T-helper 2 cell treated with Interferon-gamma antibody and Interleukin-4, amounts not matched to agents 5 μg/mL and 100 μg/mL, for 36 hours (primary cell): Measurements from ENCODE around the gene COL21A1.

Source experiments
- DNase-seq: peaks from one replicate; pipeline ENCODE4 v3.0.0; 2021; ENCODE audit warnings: low spot score
- H3K27ac Mint-ChIP-seq: one replicate; pipeline ENCODE4 v1.8.0; 2021; ENCODE audit warnings: mild to moderate bottlenecking, mixed read lengths
- H3K27me3 Mint-ChIP-seq: one replicate; pipeline ENCODE4 v1.8.0; 2021; ENCODE audit warnings: low read depth, mixed read lengths
- H3K36me3 Mint-ChIP-seq: one replicate; pipeline ENCODE4 v1.8.0; 2021; ENCODE audit warnings: low read depth, mixed read lengths
- H3K4me1 Mint-ChIP-seq: one replicate; pipeline ENCODE4 v1.8.0; 2021; ENCODE audit warnings: low read depth, mixed read lengths
- H3K4me3 Mint-ChIP-seq: one replicate; pipeline ENCODE4 v1.8.0; 2022; ENCODE audit warnings: mild to moderate bottlenecking, moderate library complexity, mixed read lengths
- H3K9me3 Mint-ChIP-seq: one replicate; pipeline ENCODE4 v1.8.0; 2021; ENCODE audit warnings: mixed read lengths

The COL21A1 gene

DNA sequence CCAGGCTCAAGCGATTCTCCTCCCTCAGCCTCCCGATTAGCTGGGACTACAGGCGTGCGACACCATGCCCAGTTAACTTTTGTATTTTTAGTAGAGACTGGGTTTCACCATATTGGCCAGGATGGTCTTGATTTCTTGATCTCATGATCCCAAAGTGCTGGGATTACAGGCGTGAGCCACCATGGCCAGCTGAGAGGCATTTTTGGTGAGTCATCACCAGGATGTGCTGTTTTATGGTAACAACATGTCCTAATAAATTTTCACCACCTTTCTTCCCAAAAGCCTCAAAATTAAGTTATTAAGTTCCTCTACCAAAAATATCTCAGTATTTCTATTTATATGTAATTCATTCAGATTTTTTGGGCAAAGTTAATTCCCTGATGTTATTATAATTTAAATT lies 53.5 kb downstream of the COL21A1 start:
- no peak for DNase-seq
- H3K27me3 Mint-ChIP-seq: no peaks in the 10 kb centered on the region
- no peaks in the 10 kb centered on the region for H3K4me1 Mint-ChIP-seq
- H3K9me3 Mint-ChIP-seq: peaks cover 22% of the 10 kb centered on the region
- no peak overlapping the region for H3K4me3 Mint-ChIP-seq
- no peaks in the 10 kb centered on the region for H3K36me3 Mint-ChIP-seq
- H3K27ac Mint-ChIP-seq: no peak overlapping the region

DNA sequence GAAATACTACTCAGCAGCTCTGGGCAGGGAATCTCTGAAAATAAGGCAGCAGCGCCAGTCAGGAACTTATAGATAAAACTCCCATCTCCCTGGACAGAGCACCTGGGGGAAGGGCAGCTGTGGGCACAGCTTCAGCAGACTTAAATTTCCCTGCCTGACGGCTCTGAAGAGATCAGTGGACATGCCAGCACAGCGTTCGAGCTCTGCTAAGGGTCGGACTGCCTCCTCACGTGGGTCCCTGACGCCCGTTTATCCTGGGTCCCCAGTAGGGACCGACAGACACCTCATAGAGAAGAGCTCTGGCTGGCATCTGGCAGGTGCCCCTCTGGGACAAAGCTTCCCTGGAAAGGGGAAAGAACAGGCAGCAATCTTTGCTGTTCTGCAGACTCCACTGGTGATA lies 59.0 kb downstream of the COL21A1 start:
- no peak overlapping the region for H3K4me3 Mint-ChIP-seq
- H3K9me3 Mint-ChIP-seq: peaks cover 16% of the 10 kb centered on the region
- H3K36me3 Mint-ChIP-seq: no peaks in the 10 kb centered on the region
- no peak for DNase-seq
- no peak overlapping the region for H3K27ac Mint-ChIP-seq
- H3K27me3 Mint-ChIP-seq: no peaks in the 10 kb centered on the region
- no peaks in the 10 kb centered on the region for H3K4me1 Mint-ChIP-seq

GRCh38 chr6:56187686-56188085 lies 59.7 kb downstream of the COL21A1 start:
- no peak overlapping the region for H3K4me3 Mint-ChIP-seq
- DNase-seq: no peak
- no peaks in the 10 kb centered on the region for H3K36me3 Mint-ChIP-seq
- H3K4me1 Mint-ChIP-seq: no peaks in the 10 kb centered on the region
- peaks cover 17% of the 10 kb centered on the region for H3K9me3 Mint-ChIP-seq
- no peaks in the 10 kb centered on the region for H3K27me3 Mint-ChIP-seq
- no peak overlapping the region for H3K27ac Mint-ChIP-seq

DNA sequence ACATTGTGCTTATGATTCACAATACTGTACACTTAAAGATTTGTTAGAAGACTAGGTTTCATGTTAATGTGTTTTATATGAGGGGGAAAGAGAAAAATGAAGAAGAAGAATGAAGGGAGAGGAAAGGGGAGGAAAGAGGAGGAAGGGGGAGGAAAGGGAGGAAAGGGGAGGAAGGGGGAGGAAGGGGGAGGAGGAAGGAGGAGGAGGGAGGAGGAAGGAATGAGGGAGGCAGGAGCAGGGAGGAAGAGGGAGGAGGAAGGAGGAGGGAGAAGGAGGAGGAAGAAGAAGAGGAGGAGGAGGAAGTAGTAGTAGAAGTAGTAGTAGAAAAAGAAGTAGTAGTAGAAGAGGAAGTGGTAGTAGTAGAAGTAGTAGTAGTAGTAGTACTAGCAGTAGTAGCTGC lies 70.6 kb downstream of the COL21A1 start:
- H3K4me3 Mint-ChIP-seq: no peak overlapping the region
- H3K9me3 Mint-ChIP-seq: peaks cover 52% of the 10 kb centered on the region
- no peaks in the 10 kb centered on the region for H3K4me1 Mint-ChIP-seq
- H3K27ac Mint-ChIP-seq: no peak overlapping the region
- no peak for DNase-seq
- no peaks in the 10 kb centered on the region for H3K27me3 Mint-ChIP-seq
- H3K36me3 Mint-ChIP-seq: no peaks in the 10 kb centered on the region

- Mint-ChIP-seq H3K9me3 (peaks cover 55% of the 10 kb centered on the region), H3K4me3 (no peak overlapping the region), H3K27ac (no peak overlapping the region), H3K27me3 (no peaks in the 10 kb centered on the region), H3K36me3 (no peaks in the 10 kb centered on the region), H3K4me1 (no peaks in the 10 kb centered on the region)
- DNase-seq: no peak
Observed at GRCh38 chr6:56173228-56173627, 74.2 kb downstream of the COL21A1 start.

DNA sequence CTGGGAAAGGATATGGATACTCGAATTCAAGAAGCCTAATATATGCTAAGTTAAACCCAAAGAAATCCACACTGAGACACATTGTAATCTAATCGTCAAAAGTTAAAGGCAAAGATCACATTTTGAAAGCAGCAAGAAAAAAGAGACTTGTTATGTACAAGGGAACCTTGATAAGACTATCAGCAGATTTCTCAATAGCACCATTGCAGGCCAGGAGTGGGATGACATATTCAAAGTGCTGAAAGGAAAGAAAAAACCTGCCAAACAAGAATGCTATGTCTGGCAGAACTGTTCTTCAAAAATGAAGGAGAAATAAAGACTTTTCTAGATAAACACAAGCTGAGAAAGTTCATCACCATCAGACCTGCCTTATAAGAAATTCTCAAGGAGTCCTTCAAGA lies 75.2 kb downstream of the COL21A1 start:
- Mint-ChIP-seq H3K27ac (no peak overlapping the region), H3K4me3 (no peak overlapping the region), H3K4me1 (no peaks in the 10 kb centered on the region), H3K9me3 (peaks cover 55% of the 10 kb centered on the region), H3K27me3 (no peaks in the 10 kb centered on the region), H3K36me3 (no peaks in the 10 kb centered on the region)
- no peak for DNase-seq

DNA sequence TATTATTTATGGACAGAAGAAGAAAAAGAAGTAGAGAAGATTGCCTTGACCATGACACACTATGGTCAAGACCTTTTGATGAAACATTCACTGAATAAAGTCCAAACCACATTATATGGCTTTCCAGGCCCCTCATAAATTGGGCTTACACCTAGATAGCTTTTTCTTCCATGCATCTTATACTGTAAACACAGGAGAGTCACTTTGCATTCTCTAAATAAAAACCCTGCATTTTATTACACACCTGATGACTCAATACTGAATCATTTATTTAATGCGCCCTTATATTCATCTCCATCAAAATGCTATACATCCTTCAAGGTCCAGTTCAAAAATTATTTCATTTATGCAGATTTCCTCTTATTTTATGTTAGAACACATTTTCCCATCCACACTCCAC lies 78.0 kb downstream of the COL21A1 start:
- Mint-ChIP-seq H3K27ac (no peak overlapping the region), H3K9me3 (peaks cover 33% of the 10 kb centered on the region), H3K4me3 (no peak overlapping the region), H3K27me3 (no peaks in the 10 kb centered on the region), H3K4me1 (no peaks in the 10 kb centered on the region), H3K36me3 (no peaks in the 10 kb centered on the region)
- DNase-seq: no peak

GRCh38 chr6:56168596-56168995 lies 78.8 kb downstream of the COL21A1 start:
- no peaks in the 10 kb centered on the region for H3K4me1 Mint-ChIP-seq
- H3K36me3 Mint-ChIP-seq: no peaks in the 10 kb centered on the region
- H3K4me3 Mint-ChIP-seq: no peak overlapping the region
- no peaks in the 10 kb centered on the region for H3K27me3 Mint-ChIP-seq
- no peak overlapping the region for H3K27ac Mint-ChIP-seq
- H3K9me3 Mint-ChIP-seq: peaks cover 27% of the 10 kb centered on the region
- DNase-seq: no peak

GRCh38 chr6:56162081-56162480 lies 85.3 kb downstream of the COL21A1 start:
- no peak overlapping the region for H3K4me3 Mint-ChIP-seq
- H3K27ac Mint-ChIP-seq: no peak overlapping the region
- H3K27me3 Mint-ChIP-seq: no peaks in the 10 kb centered on the region
- no peaks in the 10 kb centered on the region for H3K36me3 Mint-ChIP-seq
- peaks cover 7% of the 10 kb centered on the region for H3K9me3 Mint-ChIP-seq
- DNase-seq: no peak
- H3K4me1 Mint-ChIP-seq: no peaks in the 10 kb centered on the region

- peaks cover 16% of the 10 kb centered on the region for H3K9me3 Mint-ChIP-seq
- H3K36me3 Mint-ChIP-seq: no peaks in the 10 kb centered on the region
- H3K4me3 Mint-ChIP-seq: no peak overlapping the region
- H3K27ac Mint-ChIP-seq: no peak overlapping the region
- H3K27me3 Mint-ChIP-seq: no peaks in the 10 kb centered on the region
- H3K4me1 Mint-ChIP-seq: no peaks in the 10 kb centered on the region
- DNase-seq: no peak
Observed at GRCh38 chr6:56160489-56160888, 86.9 kb downstream of the COL21A1 start.

DNA sequence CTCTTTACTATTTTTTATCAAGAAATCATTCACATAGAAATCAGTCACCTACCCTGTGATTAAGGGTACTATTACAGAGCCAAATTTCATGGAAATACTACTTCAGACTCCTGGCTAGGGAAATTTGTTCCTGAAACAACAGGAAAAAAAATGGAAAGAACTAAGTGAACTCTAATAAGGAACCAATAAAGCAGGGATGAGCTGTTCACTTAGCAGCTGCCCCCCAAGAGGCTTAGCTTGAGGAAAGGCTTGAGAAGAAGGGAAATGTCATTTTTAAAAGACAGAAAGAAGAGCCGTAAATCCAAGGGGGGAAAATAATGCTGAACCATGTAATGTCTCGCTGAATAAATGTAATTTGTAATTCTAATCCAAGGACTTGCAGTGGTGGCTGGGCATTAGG lies 88.8 kb downstream of the COL21A1 start:
- Mint-ChIP-seq H3K4me3 (no peak overlapping the region), H3K27ac (no peak overlapping the region), H3K36me3 (no peaks in the 10 kb centered on the region), H3K27me3 (no peaks in the 10 kb centered on the region), H3K9me3 (peaks cover 29% of the 10 kb centered on the region), H3K4me1 (no peaks in the 10 kb centered on the region)
- no peak for DNase-seq

- no peak overlapping the region for H3K4me3 Mint-ChIP-seq
- H3K27ac Mint-ChIP-seq: no peak overlapping the region
- H3K36me3 Mint-ChIP-seq: no peaks in the 10 kb centered on the region
- H3K27me3 Mint-ChIP-seq: no peaks in the 10 kb centered on the region
- DNase-seq: no peak
- no peaks in the 10 kb centered on the region for H3K4me1 Mint-ChIP-seq
- H3K9me3 Mint-ChIP-seq: peaks cover 31% of the 10 kb centered on the region
Observed at GRCh38 chr6:56156643-56157042, 90.7 kb downstream of the COL21A1 start.

DNA sequence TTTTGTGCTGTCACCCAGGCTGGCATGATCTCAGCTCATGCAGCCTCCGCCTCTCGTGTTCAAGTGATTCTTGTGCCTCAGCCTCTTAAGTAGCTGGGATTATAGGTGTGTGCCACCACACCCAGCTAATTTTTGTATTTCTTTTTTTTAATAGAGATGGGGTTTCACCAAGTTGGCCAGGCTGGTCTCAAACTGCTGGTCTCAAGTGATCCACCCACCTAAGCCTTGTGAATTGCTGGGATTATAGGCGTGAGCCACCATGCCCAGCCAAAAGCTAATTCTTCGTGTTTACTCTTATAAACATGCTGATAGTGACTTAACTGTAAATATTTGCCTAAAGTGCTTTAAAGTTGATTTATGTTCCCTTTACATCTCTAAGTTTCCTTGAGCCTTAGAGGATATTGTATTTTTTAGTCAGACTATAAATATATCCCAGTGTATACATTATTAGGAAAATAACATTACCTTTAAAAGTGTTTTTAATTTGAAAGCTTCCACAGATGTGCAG lies 91.7 kb downstream of the COL21A1 start:
- Mint-ChIP-seq H3K27ac (no peak overlapping the region), H3K27me3 (no peaks in the 10 kb centered on the region), H3K4me3 (no peak overlapping the region), H3K4me1 (no peaks in the 10 kb centered on the region), H3K9me3 (peaks cover 31% of the 10 kb centered on the region), H3K36me3 (no peaks in the 10 kb centered on the region)
- DNase-seq: no peak

DNA sequence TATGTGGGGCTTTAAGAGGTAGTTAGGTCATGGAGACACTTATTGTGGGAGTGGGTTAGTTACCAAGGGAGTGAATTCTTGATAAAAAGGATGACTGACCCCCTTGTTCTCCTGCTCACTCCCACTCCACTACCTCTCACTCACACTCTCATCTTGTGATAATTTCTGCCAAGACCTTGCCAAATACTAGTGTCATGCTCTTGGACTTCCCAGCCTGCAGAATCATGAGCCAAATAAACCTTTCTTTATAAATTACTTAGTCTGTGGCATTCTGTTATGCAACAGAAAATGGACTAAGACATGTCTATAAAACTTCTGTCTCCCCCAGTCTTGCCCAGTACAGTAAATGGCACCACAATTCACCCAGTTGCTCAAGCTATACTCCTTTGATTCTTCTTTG lies 93.3 kb downstream of the COL21A1 start:
- Mint-ChIP-seq H3K4me3 (no peak overlapping the region), H3K36me3 (no peaks in the 10 kb centered on the region), H3K9me3 (peaks cover 38% of the 10 kb centered on the region), H3K27ac (no peak overlapping the region), H3K27me3 (no peaks in the 10 kb centered on the region), H3K4me1 (no peaks in the 10 kb centered on the region)
- no peak for DNase-seq

DNA sequence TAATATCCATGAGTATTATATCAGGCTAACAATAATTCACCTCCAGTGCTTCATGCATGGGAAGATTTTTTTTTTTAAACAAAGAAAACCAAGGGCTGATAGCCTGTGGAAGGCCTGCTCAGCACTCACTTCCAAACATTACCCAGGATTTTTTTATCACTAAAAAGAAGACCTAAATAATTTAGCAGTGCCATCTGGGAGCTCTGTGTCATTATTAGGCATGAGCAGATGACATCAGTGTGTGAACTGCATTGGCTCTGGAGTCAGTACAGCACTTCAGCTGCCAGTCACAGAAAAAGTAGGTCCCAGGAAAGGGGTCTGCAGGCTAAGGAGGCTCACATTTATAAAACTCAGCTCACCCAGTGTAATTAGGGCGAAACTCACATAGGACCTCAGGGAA lies 94.8 kb downstream of the COL21A1 start:
- H3K9me3 Mint-ChIP-seq: peaks cover 38% of the 10 kb centered on the region

More for the DNA sequence above, 94.8 kb downstream of the COL21A1 start:
- H3K36me3 Mint-ChIP-seq: no peaks in the 10 kb centered on the region
- H3K27me3 Mint-ChIP-seq: no peaks in the 10 kb centered on the region
- H3K4me3 Mint-ChIP-seq: no peak overlapping the region
- no peak overlapping the region for H3K27ac Mint-ChIP-seq
- no peak for DNase-seq
- no peaks in the 10 kb centered on the region for H3K4me1 Mint-ChIP-seq
